ENCODE data around the gene GYG2. TPM values are rescaled to one million over a fixed set of nuclear protein-coding genes. Genes with fewer than 3 reads are reported as not detected.

Gene GYG2
- total and polyA plus RNA-seq, 2 donors (not counting 3 experiments of a cell fraction or from before 2014, with no cell fraction given), result 0.12 to 0.22 TPM

- Histone ChIP-seq H3K4me2 (ENCODE audit: insufficient read depth, low read length) (no peak overlapping the region), H3K27ac (ENCODE audit: insufficient read depth, low read depth, low read length) (no peak overlapping the region), H3K79me2 (ENCODE audit: control insufficient read depth, insufficient read depth, low read length) (no peaks in the 10 kb centered on the region), H3K9me1 (replicated peaks; ENCODE audit: control insufficient read depth, extremely low read depth, insufficient read depth, low read length) (no peaks in the 10 kb centered on the region), H2AFZ (ENCODE audit: low read depth, low read length) (no peak overlapping the region), H3K9ac (replicated peaks; ENCODE audit: extremely low read depth, insufficient read depth, low read length) (no peak overlapping the region), H3K27me3 (ENCODE audit: control insufficient read depth in 2 of 2, insufficient read depth in 2 of 2, low read length in 2 of 2) (no peaks in the 10 kb centered on the region), H4K20me1 (replicated peaks; ENCODE audit: control insufficient read depth, extremely low read depth, insufficient read depth, low read length) (no peaks in the 10 kb centered on the region), H3K9me3 (replicated peaks; ENCODE audit: control insufficient read depth, insufficient read depth, low read length) (no peaks in the 10 kb centered on the region), H3K36me3 (ENCODE audit: control insufficient read depth in 2 of 2, extremely low read depth in 1 of 2, insufficient read depth in 2 of 2, low read length in 2 of 2) (no peaks in the 10 kb centered on the region), H3K4me1 (ENCODE audit: control insufficient read depth, extremely low read depth, insufficient read depth, low read length) (peaks cover 3% of the 10 kb centered on the region), H3K4me3 (replicated peaks in 1 of 3; ENCODE audit: insufficient read depth in 1 of 3, low read depth in 1 of 3, low read length in 3 of 3) (no peak overlapping the region)
- FAIRE-seq (no peak), DNase-seq (ENCODE audit: low read depth, low spot score) (no peak)
- ChIA-PET CTCF (no interaction called here), POLR2A (no interaction called here)
- intact Hi-C loops (cut with micrococcal nuclease) (loop anchor here (10.0 kb wide), 1 partner anchor 746 kb away; no protein-coding TSS in a partner anchor), dilution Hi-C loops (cut with MboI; ENCODE audit: extremely low pct_ligation_motif_present, low sequenced_read_pairs) (no loop called here)
- TF ChIP-seq GATA2 (IDR thresholded peaks at IDR 0.05; ENCODE audit: insufficient read depth, insufficient read length, low read depth, low read length) (no peak), POLR2A (IDR thresholded peaks at IDR 0.05; ENCODE audit: low read depth, low read length) (no peak), FOS (IDR thresholded peaks at IDR 0.05; ENCODE audit: borderline replicate concordance, insufficient read depth, low read length) (no peak), JUN (IDR thresholded peaks at IDR 0.05; ENCODE audit: borderline replicate concordance, insufficient read depth, insufficient read length, low read depth) (no peak), CTCF (IDR thresholded peaks at IDR 0.05; ENCODE audit: extremely low read depth in 1 of 2, insufficient read depth in 1 of 2, low read depth in 1 of 2, low read length in 2 of 2) (no peak), EZH2 (IDR thresholded peaks at IDR 0.05; ENCODE audit: borderline replicate concordance, low read depth, low read length, severe bottlenecking) (no peak), POLR2AphosphoS5 (IDR thresholded peaks at IDR 0.05; ENCODE audit: insufficient read depth, low read depth, low read length) (no peak), MYC (IDR thresholded peaks at IDR 0.05; ENCODE audit: low read depth, low read length) (no peak), MAX (IDR thresholded peaks at IDR 0.05; ENCODE audit: insufficient read depth, insufficient read length) (no peak)
- no TSS peak for BruUV-seq (replicated peaks)
Observed at GRCh38 chrX:2888309-2888708, 59.6 kb downstream of the GYG2 start.
